CD4-positive, alpha-beta T cell treated with Interleukin-6 at 100 ng/mL for 8 hours (primary cell): ENCODE results near the gene MRM2.

Experiments used
- DNase-seq: peaks from one replicate; pipeline ENCODE4 v3.0.0-alpha.2; 2020; ENCODE audit warnings: mixed read lengths, low spot score

MRM2 gene

GRCh38 chr7:2203766-2204300 is 38.2 kb downstream of the MRM2 start:
- DNase-seq, result no peak

DNA sequence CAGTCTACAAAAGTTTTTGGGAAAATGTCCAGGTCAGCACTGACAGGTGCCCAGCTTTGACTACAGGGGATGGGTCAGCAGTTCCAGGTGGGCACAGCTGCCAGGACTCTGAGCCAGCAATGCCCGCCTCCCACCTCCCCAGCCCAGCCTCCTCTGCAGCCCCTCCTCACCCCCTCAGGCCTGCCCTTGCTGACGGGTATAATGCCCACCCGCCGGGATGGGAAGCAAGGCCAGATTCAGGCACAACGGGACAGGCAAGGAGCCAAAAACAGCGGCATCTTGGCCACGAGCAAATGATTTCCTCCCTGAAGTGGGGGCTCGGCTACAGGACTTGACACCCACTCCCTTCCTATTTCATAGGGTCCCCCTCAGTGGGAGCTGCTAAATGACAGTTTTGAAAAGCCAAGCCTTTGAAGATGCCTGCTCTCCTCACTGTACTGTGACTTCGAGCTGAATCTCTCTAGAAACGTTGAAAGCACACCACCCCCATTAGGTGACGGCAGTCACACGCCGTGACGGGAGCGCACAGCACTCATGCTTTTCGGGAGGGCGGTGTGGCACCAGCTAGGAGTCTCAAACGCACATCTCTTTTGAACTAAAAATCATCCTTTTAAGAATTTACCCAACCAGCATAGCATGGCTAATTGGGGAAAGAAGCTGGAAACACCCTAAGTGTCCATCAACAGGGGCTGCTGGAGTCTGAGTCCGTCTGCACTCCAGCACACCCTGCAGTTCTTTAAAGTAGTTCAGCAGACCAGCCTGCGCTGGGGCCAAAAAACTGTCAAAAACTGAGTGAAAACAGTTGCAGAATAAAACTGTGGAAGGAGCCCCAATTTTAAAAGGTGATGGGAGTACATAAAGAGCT is 38.9 kb downstream of the MRM2 start:
- no peak for DNase-seq

DNA sequence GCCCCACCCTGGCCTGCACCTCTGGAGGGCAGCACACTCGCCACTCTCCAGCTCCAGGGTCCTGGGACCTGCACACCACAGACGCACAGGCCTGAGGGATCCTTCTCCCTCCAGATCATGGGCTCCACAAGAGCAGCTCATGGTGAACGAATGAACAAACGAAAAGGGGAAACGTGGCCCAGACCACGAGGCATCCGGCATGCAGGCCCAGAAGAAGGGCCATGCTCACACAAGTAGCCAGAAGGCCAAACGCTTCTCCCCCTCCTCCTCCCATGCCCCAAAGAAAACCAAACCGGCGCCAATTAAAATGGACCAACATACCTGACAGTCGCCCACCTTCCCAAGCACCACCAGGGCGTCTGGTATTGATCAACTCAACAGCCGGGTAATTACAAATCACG is 39.6 kb downstream of the MRM2 start:
- no peak for DNase-seq

- no peak for DNase-seq
Measured at GRCh38 chr7:2201686-2202360, 40.2 kb downstream of the MRM2 start.

GRCh38 chr7:2201128-2201527 is 40.9 kb downstream of the MRM2 start:
- DNase-seq, result no peak

- DNase-seq, result no peak
Measured at GRCh38 chr7:2200584-2200980, 41.4 kb downstream of the MRM2 start.

GRCh38 chr7:2199956-2200583 is 41.9 kb downstream of the MRM2 start:
- no peak for DNase-seq

GRCh38 chr7:2199528-2199927 is 42.5 kb downstream of the MRM2 start:
- no peak for DNase-seq

DNA sequence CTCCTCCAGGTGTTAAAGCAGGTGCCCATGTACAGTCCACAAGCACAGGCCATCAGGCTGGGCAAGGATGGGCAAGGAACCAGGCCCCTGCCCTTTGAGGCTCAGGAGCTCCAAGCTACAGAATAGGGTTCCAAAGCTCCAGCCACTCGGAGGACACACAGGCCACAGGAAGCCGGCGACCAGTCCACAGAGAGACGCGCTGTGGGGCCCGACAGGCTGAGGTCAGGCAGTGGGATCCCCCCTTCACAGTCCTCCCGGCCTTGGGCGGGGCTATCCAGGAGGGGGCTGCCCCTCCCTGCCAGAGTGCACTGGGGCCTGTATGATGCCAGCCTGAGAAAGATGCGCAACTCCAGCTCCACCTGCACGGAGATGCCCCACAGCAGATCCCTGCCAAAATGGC is 43.2 kb downstream of the MRM2 start:
- DNase-seq, result no peak

DNA sequence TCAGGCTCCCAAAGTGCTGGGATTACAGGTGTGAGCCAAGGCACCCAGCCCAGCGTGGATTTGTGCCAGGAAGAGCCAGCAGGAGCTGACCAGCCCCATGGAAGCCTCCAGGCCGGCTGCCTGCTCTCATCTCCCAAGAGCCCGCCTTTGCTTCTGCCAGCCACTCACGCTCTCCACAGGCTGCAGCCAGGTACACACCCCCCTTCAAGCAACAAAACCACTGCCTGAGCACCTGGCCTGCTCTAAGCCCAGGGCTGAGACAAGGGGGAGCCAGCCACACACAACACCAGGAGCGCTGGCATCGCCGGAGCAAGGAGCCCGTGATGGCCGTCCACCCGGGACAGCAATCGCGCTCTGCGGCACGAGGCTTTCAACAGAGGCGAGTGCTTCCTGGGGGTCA is 43.8 kb downstream of the MRM2 start:
- DNase-seq, result no peak

GRCh38 chr7:2197436-2198155 is 44.4 kb downstream of the MRM2 start:
- no peak for DNase-seq

- no peak for DNase-seq
Measured at GRCh38 chr7:2196381-2197378, 45.3 kb downstream of the MRM2 start.

DNA sequence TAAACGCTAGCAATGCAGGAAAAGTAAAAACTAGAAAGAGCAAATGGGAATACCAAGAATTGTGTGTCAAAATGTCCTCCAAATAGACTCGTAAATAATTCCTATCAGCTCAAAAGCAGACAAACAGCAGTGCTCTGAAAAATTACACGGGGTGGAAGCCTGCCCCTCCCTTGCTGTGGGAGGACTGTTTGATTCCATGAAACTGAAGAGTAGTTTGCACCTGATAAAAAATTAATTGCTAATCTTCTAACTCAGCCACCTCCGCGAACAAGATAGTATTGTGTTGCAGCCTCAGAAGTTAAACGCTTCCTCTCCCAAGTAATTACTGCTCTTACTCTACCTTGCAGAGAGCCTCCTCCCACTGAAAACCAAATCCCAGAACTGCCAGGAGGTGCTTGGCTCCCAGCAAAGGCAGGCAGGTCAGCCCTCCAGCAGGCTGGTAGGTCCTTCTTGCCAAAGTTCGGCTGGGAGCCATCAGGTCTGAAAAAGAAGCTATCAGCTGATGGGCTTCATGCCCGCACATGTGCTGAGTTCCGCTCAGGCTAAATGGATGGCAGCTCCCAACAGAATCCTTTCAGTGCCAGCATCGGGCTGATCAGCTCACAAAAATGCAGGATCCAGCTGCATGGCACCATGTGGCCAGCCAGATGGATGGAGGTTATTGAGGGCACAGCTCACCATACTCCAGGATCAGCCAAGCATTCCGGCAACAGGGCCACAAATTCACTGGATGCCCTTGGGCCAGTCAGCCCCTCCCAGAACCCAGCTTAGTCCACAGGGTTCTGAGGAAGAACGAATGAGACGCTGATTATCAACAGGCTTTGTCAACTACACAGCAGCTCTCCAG is 46.4 kb downstream of the MRM2 start:
- no peak for DNase-seq

GRCh38 chr7:2193575-2194305 is 48.3 kb downstream of the MRM2 start:
- DNase-seq, result no peak

GRCh38 chr7:2192831-2193534 is 49.0 kb downstream of the MRM2 start:
- DNase-seq, result no peak

DNA sequence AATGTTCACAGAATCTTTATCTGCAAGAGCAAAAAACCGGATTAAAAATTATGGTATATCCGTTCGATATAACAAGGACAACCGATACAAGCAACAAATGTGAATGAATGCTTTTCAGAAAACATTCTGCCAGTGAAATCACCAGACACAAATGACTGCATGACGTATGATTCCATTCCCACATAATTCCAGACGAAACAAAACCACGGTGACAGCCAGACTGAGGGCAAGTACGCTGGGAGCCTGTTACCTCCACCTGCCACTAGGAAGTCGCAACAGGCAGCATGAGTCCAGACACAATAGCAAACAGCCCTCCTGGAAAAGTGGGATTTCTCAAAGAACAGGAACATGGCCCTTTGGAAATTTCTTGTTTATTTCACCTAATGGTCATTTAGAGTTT is 51.0 kb downstream of the MRM2 start:
- DNase-seq, result no peak

DNA sequence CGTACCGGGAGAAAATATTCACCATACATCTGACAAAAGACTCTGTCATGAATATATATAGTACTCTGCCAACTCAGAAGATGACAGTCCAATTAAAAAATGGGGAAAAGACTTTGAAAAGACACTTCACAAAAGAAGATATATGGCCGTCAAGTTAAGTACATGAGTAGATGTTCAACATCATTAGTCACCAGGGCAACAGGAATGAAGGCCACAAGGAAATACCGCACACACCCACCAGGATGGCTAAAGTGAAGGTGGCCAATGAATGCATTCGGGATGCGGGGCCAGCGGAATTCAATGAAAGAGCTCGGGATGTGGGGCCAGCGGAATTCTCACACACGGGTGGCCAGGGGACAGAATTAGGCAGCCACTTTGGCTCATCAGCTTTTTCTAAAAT is 51.5 kb downstream of the MRM2 start:
- no peak for DNase-seq

DNA sequence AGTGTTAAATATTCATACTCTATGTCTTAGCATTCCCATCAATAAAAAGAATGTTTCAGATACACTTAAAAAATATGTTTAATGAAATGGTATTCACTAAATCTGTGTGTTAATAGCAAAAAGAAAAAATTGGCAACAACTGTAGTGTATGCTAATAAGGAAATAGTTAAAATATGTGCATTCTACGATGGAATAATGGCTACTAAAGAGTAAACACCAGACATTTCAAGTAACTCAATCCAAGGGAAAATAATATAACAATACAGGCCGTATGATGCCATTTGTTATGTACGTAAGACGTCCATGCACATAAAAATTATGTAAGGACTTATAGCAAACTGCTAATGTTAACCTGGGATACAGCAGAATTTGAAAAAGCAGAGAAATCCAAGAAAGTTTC is 55.8 kb downstream of the MRM2 start:
- no peak for DNase-seq

DNA sequence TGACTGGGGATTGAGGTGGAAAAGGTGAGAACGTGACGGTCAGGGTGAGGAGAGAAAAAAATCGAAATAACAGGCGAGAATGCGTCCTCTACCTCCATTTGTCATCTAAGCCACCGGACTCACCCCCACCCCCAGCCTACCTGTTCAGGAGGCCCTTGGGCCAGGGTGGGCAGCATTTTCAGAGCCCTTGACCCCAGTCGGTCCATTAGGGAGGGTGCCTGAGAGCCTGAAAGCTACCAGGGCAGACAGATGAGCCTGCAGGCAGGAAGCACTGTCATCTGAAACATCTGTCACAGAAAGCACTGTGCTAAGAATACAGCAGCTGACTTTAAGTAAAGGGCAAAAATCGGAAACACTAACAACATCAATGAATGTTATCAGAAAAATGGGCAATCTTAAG is 56.3 kb downstream of the MRM2 start:
- DNase-seq, result no peak
